Measurements from ENCODE around the gene RBM15.

DNA sequence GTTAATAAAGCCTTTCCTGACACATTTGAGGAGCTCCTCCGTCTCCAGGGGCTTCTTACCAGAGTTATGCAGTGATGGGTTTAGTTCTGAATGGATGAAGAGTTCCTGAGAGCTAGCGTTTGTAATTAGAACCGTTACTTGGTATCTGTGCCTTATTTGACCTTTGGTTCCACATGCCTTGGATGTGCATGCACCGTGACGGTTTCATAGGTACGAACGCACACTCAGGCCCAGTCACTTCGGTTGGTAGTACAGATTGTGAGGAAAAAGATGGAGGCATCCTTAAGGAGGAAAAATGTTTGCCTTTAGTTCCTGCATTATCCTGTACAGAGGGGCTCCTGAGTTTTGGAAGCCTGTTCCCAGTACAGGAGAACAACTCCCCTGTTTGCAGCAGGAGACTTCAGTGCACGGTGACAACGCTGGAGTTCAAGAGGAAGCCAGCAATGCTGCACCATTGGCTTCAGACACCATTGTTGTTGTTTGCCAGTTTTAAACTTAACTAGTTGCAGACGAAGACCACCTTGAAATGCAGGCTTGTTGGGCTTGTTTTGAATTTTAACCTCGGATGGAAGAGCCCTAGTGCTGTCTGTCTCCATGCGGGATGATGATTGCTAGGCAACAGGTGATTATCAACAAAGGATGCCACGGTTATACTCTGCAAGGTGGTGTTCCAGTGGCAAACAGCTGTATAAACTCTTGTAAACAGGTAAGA is 8.2 kb downstream of the RBM15 start:
- TF ChIP-seq POLR2AphosphoS2 (IDR thresholded peaks at IDR 0.05; ENCODE audit: low read depth, low read length) (no peak), ZNF138 (CRISPR knock-in tag; IDR thresholded peaks at IDR 0.05; ENCODE audit: low read depth) (no peak), ZSCAN31 (CRISPR knock-in tag; IDR thresholded peaks at IDR 0.05; ENCODE audit: low read depth) (no peak)

All from HepG2 (cell line).